Measurements from ENCODE around the gene PDK1.

PDK1 gene

DNA sequence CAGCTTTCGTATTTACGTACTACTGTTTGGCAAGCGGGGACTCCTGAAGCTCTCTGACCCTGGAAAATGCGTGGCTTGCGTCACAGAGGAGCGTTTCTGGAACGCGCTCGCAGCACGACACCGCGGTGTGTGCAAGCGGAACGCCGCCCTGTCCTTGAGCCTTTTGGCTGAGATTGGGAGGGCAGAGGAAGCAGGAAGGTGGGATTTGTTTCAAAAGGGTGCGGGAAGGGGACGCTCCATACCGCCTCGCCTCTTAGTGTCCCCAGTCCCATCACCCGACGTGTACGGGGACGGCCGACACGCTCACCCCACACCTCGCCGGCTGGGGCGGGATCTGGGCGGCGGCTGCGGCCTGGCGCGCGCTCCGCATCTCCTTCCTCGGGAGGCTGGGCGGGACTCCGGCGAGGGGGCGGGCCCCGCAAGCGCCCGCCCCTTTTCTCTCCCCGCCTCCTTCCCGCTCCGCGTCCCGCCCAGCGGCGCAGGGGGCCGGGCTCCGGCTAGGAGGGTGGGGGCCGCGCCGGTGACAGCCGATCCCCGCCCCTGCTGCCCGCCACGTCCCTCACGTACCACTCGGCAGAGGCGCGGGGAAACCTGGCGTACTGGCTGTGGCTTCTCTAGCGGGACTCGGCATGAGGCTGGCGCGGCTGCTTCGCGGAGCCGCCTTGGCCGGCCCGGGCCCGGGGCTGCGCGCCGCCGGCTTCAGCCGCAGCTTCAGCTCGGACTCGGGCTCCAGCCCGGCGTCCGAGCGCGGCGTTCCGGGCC is at the start of gene PDK1:
TSS of gene PDK1 (plus strand) at position 569 of the 762 bp plus-strand sequence. CDS start at position 630, 61 bp downstream.
- peaks cover 18% of the 10 kb centered on the region for H3K36me3 ChIP-seq (ENCODE audit: insufficient read depth, low read length)
- TF ChIP-seq, protein P1, sequence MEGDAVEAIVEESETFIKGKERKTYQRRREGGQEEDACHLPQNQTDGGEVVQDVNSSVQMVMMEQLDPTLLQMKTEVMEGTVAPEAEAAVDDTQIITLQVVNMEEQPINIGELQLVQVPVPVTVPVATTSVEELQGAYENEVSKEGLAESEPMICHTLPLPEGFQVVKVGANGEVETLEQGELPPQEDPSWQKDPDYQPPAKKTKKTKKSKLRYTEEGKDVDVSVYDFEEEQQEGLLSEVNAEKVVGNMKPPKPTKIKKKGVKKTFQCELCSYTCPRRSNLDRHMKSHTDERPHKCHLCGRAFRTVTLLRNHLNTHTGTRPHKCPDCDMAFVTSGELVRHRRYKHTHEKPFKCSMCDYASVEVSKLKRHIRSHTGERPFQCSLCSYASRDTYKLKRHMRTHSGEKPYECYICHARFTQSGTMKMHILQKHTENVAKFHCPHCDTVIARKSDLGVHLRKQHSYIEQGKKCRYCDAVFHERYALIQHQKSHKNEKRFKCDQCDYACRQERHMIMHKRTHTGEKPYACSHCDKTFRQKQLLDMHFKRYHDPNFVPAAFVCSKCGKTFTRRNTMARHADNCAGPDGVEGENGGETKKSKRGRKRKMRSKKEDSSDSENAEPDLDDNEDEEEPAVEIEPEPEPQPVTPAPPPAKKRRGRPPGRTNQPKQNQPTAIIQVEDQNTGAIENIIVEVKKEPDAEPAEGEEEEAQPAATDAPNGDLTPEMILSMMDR (IDR thresholded peaks at IDR 0.05; ENCODE audit: borderline replicate concordance, extremely low read depth, low read length, poor library complexity, severe bottlenecking) = no peak
- no peak for TF ChIP-seq EZH2 (IDR thresholded peaks at IDR 0.05; ENCODE audit: borderline replicate concordance, low read depth, low read length, severe bottlenecking)
- DNase-seq (peak; percentile 88), ATAC-seq (ENCODE audit: insufficient read depth, low read depth) (peak; percentile 93)
- no peaks in the 10 kb centered on the region for H3K27me3 ChIP-seq (ENCODE audit: insufficient read depth, low read length, poor library complexity)
- H3K9me3 ChIP-seq (ENCODE audit: insufficient read depth, low read length, severe bottlenecking) = no peaks in the 10 kb centered on the region
- H2AFZ ChIP-seq (ENCODE audit: low read depth, low read length) = peak within 1 kb of the TSS; percentile 95
- H3K4me1 ChIP-seq (ENCODE audit: insufficient read depth, low read length) = peaks cover 44% of the 10 kb centered on the region
- peak within 1 kb of the TSS; percentile 75 for H3K27ac ChIP-seq (ENCODE audit: low read length)
- no peaks in the 10 kb centered on the region for H4K20me1 ChIP-seq (ENCODE audit: insufficient read depth, low read length)
- H3K9ac ChIP-seq (ENCODE audit: low read depth, low read length) = peak within 1 kb of the TSS; percentile 77
- H3K4me3 ChIP-seq (ENCODE audit: low read depth in 1 of 2, low read length in 2 of 2) = peak within 1 kb of the TSS; percentile 84 to 92
- peak within 1 kb of the TSS; percentile 75 for H3K4me2 ChIP-seq (ENCODE audit: insufficient read depth, low read length)
- H3K79me2 ChIP-seq (ENCODE audit: insufficient read depth, low read length) = peaks cover 46% of the 10 kb centered on the region

GRCh38 chr2:172507199-172507598 is 48.7 kb upstream of the PDK1 start:
- H3K36me3 ChIP-seq (ENCODE audit: insufficient read depth, low read length) = no peaks in the 10 kb centered on the region
- H2AFZ ChIP-seq (ENCODE audit: low read depth, low read length) = no peak overlapping the region
- TF ChIP-seq EZH2 (IDR thresholded peaks at IDR 0.05; ENCODE audit: borderline replicate concordance, low read depth, low read length, severe bottlenecking) = no peak

DNA sequence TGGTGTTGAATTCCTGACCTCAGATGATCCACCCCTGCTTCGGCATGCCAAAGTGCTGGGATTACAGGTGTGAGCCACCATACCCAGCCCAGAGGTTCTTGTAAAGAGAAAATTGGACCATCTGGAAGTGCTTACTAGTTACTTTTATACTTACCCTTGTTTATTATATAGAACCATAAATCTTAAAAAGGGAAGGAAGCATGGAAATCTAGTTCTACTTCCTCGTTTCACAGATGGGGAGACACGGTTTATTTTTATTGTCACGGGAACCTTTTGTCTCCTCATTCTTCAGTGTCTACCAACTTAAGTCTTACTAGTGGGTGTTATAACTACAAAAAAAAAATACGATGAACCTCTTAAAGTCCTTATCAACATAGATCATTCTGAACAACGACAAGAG is 45.8 kb upstream of the PDK1 start:
- H3K4me1 ChIP-seq (ENCODE audit: insufficient read depth, low read length) = no peaks in the 10 kb centered on the region

More at GRCh38 chr2:172507199-172507598, 48.7 kb upstream of the PDK1 start:
- Histone ChIP-seq H3K27me3 (ENCODE audit: insufficient read depth, low read length, poor library complexity) (no peaks in the 10 kb centered on the region), H3K9me3 (ENCODE audit: insufficient read depth, low read length, severe bottlenecking) (peaks cover 10% of the 10 kb centered on the region), H3K9ac (ENCODE audit: low read depth, low read length) (no peak overlapping the region), H3K27ac (ENCODE audit: low read length) (no peak overlapping the region), H3K4me3 (ENCODE audit: low read depth in 1 of 2, low read length in 2 of 2) (no peak overlapping the region), H3K4me2 (ENCODE audit: insufficient read depth, low read length) (no peak overlapping the region), H3K4me1 (ENCODE audit: insufficient read depth, low read length) (no peaks in the 10 kb centered on the region), H4K20me1 (ENCODE audit: insufficient read depth, low read length) (no peaks in the 10 kb centered on the region), H3K79me2 (ENCODE audit: insufficient read depth, low read length) (no peaks in the 10 kb centered on the region)
- no peak for DNase-seq
- no peak for ATAC-seq (ENCODE audit: insufficient read depth, low read depth)

DNA sequence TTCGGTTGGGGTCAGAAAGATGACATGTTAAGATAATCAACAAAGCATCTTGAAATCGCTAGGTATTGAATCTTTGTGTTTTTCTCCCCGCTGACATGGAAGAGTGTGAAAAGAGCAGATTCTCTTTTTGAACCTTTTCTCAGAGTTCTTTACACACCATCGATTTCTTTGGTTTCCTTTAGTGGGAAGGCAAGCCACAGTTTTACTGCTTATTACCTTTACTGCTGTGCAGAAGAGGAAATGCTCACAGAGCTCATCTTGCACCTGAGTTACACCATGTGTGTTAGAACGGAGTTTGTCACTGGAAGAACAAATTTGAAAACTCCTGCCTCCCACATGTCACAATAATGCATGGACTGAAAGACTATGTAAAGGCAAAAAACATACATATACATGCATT is 45.3 kb upstream of the PDK1 start:
- Histone ChIP-seq H3K4me3 (ENCODE audit: low read depth in 1 of 2, low read length in 2 of 2) (no peak overlapping the region), H3K9me3 (ENCODE audit: insufficient read depth, low read length, severe bottlenecking) (peaks cover 27% of the 10 kb centered on the region), H3K36me3 (ENCODE audit: insufficient read depth, low read length) (no peaks in the 10 kb centered on the region), H4K20me1 (ENCODE audit: insufficient read depth, low read length) (no peaks in the 10 kb centered on the region), H3K79me2 (ENCODE audit: insufficient read depth, low read length) (no peaks in the 10 kb centered on the region), H3K4me1 (ENCODE audit: insufficient read depth, low read length) (no peaks in the 10 kb centered on the region), H3K4me2 (ENCODE audit: insufficient read depth, low read length) (no peak overlapping the region), H3K27me3 (ENCODE audit: insufficient read depth, low read length, poor library complexity) (no peaks in the 10 kb centered on the region), H3K9ac (ENCODE audit: low read depth, low read length) (no peak overlapping the region), H2AFZ (ENCODE audit: low read depth, low read length) (no peak overlapping the region), H3K27ac (ENCODE audit: low read length) (no peak overlapping the region)
- no peak for DNase-seq
- TF ChIP-seq EZH2 (IDR thresholded peaks at IDR 0.05; ENCODE audit: borderline replicate concordance, low read depth, low read length, severe bottlenecking) = no peak
- TF ChIP-seq, protein P1 (IDR thresholded peaks at IDR 0.05; ENCODE audit: borderline replicate concordance, extremely low read depth, low read length, poor library complexity, severe bottlenecking) = no peak
- no peak for ATAC-seq (ENCODE audit: insufficient read depth, low read depth)

More for the DNA sequence above, 45.8 kb upstream of the PDK1 start:
- H3K4me3 ChIP-seq (ENCODE audit: low read depth in 1 of 2, low read length in 2 of 2) = no peak overlapping the region
- no peak overlapping the region for H3K27ac ChIP-seq (ENCODE audit: low read length)
- H3K9me3 ChIP-seq (ENCODE audit: insufficient read depth, low read length, severe bottlenecking) = peaks cover 27% of the 10 kb centered on the region
- TF ChIP-seq, protein P1 (IDR thresholded peaks at IDR 0.05; ENCODE audit: borderline replicate concordance, extremely low read depth, low read length, poor library complexity, severe bottlenecking) = no peak
- TF ChIP-seq EZH2 (IDR thresholded peaks at IDR 0.05; ENCODE audit: borderline replicate concordance, low read depth, low read length, severe bottlenecking) = no peak
- DNase-seq (no peak), ATAC-seq (ENCODE audit: insufficient read depth, low read depth) (no peak)
- H3K4me2 ChIP-seq (ENCODE audit: insufficient read depth, low read length) = no peak overlapping the region
- no peaks in the 10 kb centered on the region for H3K27me3 ChIP-seq (ENCODE audit: insufficient read depth, low read length, poor library complexity)
- H3K9ac ChIP-seq (ENCODE audit: low read depth, low read length) = no peak overlapping the region
- no peak overlapping the region for H2AFZ ChIP-seq (ENCODE audit: low read depth, low read length)
- no peaks in the 10 kb centered on the region for H3K79me2 ChIP-seq (ENCODE audit: insufficient read depth, low read length)
- no peaks in the 10 kb centered on the region for H3K36me3 ChIP-seq (ENCODE audit: insufficient read depth, low read length)
- H4K20me1 ChIP-seq (ENCODE audit: insufficient read depth, low read length) = no peaks in the 10 kb centered on the region
